GM12878 (cell line): ENCODE data around the gene PRKRA.

Experiments
- BCLAF1 ChIP-seq: fragments of 450-650 bp; IDR thresholded peaks from 2 replicates; pipeline ENCODE4 v1.6.1; 2017; ENCODE audit warnings: antibody characterized with exemption, mild to moderate bottlenecking, moderate library complexity
- CTCF ChIP-seq, 3 experiments: IDR thresholded peaks in 2 of 3; conservative IDR thresholded peaks in 1 of 3; 2 replicates each; pipeline ENCODE4 v1.5.1; 2011; ENCODE audit warnings: low read depth in 3 of 3, low read length in 3 of 3, mild to moderate bottlenecking in 3 of 3, control low read depth in 2 of 3, moderate library complexity in 2 of 3, inconsistent platforms in 1 of 3, mixed read lengths in 1 of 3; ENCODE audit not compliant: control insufficient read depth in 2 of 3, insufficient read depth in 1 of 3; ENCODE audit errors: extremely low read depth in 1 of 3

- TF ChIP-seq CTCF (IDR thresholded peaks at IDR 0.05 in 2 of 3, conservative IDR thresholded peaks at IDR 0.05 in 1 of 3; ENCODE audit: control insufficient read depth in 2 of 3, extremely low read depth in 1 of 3, insufficient read depth in 1 of 3, low read depth in 3 of 3, low read length in 3 of 3) (no peak), BCLAF1 (no peak)
These were observed 31.5 kb upstream of the PRKRA start for GRCh38 chr2:178482437-178482836.
